HG02884 (cell line): ENCODE results near the gene COA8.
A peak's percentile ranks its signal among the peaks of the same experiment; 100 is the strongest.
"Not testable (repeated sequence)": the region's sequence is repeated elsewhere in the genome, so short reads cannot be mapped to it uniquely, and the experiment has no call there.

Experiments used
- ATAC-seq: cut with Tn5 transposase; IDR thresholded peaks from one replicate; pipeline ENCODE4 v1.9.1; 2021; ENCODE audit warnings: mild to moderate bottlenecking, moderate library complexity; ENCODE audit not compliant: unreplicated experiment

COA8 gene

GRCh38 chr14:103525430-103526246 lies 37.1 kb upstream of the COA8 start:
- ATAC-seq = not testable (repeated sequence)

GRCh38 chr14:103526247-103526913 lies 36.4 kb upstream of the COA8 start:
- no peak for ATAC-seq

- no peak for ATAC-seq
These were observed 35.9 kb upstream of the COA8 start for GRCh38 chr14:103526914-103527248.

DNA sequence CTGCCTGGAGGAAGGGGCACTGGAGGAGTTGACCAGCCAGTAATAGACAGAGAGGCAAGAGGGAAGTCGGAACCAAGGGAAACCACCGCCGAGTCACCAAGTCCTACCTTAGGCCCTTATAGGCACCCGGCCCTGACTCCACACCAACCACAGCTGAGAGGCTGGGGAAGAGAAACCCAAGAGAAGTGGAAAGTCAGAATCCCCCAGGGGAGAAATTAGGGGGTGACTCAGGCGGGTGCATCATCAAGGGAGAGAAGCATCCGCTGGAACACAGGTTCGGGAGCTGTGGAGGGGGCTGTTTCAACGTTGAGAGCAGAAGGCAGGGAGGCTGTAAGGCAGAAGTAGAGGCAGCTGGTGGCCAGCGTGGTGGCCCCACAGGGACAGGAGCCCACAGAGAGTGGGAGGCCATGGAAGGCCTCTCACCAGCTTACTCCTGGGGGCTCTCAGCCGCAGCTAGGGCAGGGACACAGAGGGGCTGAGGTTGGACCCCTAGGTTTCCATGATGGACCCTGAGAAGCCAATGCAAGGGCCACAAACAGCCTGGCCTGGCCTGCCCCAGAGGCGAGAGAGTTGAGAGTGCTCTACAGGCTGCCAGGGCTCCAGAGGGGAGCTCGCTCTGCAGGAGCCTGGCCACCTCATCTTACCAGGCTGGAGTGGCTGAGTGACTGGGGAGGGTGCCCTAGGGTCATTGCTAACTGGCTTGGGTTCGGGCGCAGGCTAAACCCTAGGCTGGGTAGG lies 35.2 kb upstream of the COA8 start:
- ATAC-seq = peak; percentile 61

DNA sequence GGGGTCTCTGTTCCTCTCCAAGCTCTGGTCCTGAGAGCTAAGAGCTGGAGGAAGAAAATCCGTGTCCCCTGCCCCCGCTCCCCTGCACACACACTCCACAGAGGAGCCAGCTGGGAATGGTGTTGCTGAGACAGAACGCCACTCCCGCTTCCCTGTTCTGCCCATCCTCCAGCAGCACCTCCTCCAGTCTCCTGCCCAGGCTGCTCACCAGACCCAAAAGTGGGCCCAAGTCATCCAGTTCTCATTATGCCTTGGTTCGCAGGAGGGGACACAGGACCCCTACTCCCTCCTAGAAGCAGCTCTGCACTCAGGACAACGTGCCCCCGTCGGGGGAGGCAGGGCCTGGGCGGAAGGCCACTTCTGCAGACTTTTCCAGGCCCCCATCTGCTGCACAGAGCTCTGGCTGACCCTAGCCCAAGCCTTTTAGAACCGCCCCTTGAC lies 34.6 kb upstream of the COA8 start:
- no peak for ATAC-seq

- no peak for ATAC-seq
These were observed 34.0 kb upstream of the COA8 start, which contains the start of gene TRMT61A for GRCh38 chr14:103528587-103529382. Gene TRMT61A, plus strand, starts transcription at chr14:103529196. Its CDS starts 783 bp downstream, at chr14:103529979.

DNA sequence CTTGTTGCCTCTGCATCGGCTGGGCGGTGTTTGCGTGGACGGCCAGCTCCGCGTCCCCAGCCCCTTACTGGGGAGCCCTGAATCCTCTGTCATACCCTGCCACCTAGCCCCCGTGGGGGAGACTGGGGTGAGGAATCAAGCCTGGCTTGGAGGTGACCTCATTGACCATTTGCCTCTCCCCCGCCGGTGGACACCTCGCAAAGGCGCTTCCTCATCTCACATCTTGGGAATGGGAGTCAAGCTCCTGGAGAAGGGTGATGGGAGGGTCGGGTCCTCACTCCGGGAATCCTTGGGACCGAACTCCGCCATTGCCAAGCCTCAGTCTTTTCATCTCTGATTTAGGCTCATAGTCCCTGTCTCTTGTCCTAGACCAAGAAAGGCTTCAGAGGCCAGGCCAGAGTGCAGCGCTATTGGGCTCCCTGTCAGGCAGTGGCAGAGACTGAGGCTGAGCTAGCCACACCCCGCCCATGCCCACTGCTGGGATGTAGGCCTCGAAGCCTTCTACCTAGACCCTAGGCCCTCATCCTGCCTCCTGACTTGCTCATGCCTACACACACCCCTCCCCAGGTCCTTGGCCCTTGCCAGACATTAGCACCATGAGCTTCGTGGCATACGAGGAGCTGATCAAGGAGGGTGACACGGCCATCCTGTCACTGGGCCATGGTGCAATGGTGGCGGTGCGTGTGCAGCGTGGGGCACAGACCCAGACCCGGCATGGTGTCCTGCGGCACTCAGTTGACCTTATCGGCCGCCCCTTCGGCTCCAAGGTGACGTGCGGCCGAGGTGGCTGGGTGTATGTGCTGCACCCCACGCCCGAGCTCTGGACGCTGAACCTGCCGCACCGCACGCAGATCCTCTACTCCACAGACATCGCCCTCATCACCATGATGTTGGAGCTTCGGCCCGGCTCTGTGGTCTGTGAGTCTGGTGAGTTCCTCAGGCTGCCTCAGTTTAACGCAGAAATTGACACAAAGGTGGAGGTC lies 33.1 kb upstream of the COA8 start:
- ATAC-seq = no peak

DNA sequence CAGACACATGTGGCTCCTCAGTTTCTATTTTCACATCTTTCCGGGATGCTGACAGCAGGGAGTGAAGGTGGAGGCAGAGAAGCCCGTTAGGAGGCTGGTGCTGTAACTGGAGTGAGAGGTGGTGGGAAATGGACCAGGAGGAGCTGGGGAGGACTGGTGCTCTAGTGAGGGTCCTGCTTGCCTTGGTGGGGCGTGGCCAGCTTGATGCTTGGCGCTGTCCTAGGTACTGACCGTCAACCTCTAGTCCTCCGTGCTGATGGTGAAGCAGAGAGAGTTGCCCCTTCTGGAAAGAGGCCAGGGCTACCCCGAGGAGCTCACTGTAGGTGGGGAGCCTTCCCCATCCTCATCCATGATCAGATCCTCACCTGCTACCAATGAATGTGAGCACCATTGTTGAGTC lies 32.4 kb upstream of the COA8 start:
- no peak for ATAC-seq

- ATAC-seq = no peak
These were observed 31.9 kb upstream of the COA8 start for GRCh38 chr14:103530831-103531230.

GRCh38 chr14:103531421-103532215 lies 31.1 kb upstream of the COA8 start:
- no peak for ATAC-seq

DNA sequence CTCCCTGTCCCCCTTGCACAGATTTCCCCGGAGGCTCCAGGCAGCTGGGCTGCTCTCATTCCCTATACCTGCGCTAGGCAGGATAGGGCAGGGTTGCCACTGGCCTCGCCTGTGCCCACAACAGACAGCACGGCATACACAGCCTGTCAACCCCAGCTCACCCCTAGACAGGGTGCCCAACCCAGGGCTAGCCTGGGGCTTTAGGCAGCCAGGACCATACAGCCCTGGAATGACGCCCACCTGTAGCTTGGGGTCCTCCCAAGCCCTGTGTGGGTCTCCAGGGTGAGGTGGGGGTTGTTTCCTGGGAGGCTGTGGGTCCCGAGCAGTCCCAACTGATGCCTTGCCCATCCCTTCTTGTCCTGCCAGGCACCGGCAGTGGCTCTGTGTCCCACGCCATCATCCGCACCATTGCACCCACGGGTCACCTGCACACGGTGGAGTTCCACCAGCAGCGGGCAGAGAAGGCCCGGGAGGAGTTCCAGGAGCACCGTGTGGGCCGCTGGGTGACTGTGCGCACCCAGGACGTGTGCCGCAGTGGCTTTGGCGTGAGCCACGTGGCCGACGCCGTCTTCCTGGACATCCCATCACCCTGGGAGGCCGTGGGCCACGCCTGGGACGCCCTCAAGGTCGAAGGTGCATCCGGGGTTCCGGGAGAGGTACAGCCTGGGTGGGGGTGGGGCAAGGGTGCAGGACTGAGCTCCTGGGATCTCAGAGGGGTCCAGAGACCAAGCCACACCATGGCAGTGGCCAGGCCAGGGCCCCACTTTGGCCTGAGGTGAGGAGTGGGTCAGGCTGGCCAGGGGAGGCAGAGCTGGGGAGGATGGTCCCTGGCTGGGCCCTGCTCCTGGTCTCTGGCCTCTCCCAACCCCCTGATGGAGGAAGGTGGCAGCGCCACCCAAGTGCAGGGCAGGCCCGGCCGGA lies 30.3 kb upstream of the COA8 start:
- no peak for ATAC-seq

DNA sequence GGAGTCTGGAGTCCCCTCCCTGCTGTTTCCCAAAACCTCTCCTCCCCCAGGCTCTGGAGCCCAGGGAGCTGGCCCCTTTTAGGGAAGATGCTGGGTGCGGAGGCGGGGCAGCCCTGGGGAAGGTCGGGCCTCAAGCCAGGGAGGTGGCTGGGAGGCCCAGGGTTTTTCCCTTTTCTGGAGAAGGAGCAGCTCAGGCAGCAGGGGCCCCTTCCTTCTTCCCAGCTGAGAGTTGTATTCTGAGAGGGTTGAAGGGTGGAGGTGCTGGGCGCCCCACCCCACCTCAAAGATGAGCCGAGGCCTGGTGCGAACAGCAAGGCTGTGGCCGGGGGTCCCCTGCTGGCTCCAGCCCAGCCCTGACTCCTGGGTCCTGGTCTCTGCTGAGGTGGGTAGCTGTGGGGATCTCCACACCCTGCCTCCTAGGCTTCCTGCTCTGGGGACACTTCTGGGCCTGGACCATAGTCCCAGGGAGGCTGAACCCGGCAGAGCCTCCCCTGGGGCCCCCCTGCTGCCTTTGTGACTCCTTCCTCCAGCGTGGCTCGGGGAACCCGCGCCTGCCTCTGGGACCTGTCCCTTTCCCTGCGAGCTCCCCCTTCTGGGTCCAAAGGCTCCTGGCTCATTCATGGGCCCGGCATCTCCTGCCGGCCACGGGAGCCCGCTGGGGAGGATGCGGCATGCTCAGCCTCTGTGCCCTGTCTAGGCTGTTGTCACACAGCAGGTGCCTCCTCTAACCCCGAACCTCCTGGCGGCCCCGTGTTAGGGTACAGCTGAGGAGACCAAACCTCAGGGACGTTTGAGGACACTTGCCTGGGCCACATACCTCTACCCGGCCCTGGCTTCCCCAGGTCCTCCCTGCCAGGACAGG lies 29.4 kb upstream of the COA8 start:
- ATAC-seq = no peak

- no peak for ATAC-seq
These were observed 28.7 kb upstream of the COA8 start for GRCh38 chr14:103533999-103534575.

DNA sequence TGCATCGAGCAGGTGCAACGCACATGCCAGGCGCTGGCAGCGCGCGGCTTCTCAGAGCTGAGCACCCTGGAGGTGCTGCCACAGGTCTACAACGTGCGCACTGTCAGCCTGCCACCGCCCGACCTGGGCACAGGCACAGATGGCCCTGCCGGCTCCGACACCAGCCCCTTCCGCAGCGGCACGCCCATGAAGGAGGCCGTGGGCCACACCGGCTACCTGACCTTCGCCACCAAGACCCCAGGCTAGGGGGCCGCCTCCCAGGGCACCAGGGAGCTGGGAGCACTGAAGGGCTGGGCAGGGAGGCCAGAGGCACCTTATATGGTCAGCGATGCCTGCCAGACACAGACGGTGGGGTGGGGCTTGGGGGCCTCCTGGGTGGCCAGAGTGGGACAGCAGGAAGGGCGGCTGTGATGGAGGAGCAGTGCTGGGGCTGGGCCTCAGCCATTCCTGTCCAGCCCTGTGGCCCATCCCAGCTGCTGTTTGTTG lies 28.1 kb upstream of the COA8 start:
- ATAC-seq = no peak

DNA sequence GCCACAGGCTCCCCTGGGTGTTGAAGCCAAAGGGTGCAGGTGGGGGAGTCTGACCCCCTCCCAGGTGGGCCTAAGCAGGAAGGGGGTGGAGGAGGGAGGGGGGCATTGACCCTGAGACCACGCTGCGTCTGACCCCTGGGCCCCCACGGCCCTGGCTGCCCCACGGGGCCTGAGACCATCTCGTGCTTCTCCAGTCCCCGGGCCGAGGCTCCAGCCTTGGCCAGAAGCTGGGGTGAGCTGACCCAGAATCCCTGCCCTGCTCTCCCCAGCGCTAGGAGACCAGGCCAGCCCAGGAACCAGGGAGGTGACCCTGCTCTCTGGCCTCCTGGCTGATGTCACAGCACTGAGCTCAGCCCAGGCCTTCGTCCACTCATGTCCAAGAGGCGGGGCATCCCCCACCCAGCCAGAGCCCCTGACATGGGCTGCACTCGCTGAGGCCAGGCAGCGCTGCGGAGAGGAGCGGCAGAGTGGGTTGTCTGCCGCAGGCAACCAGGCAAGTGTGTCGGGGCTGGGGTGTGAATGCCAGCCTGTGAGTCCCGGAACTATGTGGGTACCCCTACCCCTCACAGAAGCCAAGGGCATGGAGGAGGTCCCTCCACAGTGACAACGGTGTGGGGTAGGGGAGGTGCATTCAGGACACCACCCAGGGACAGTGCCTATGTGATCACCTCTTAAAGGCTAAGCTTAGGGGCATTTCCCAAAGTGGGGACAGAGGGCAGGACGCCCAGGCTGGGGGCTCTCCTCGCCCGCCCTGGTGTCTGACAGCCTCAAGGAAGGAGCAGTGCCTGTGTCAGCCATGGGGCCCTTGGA lies 27.5 kb upstream of the COA8 start:
- ATAC-seq = no peak
